Spleen (tissue), 11 donors: ENCODE data around the gene KAT7. TPM values are rescaled to one million over a fixed set of nuclear protein-coding genes. Genes with fewer than 3 reads are reported as not detected.

Source experiments
- DNase-seq: peaks from one replicate; pipeline ENCODE4 v3.0.0-alpha.2; 2020
- H3K27ac ChIP-seq, 8 donors: fragments of 200-600 bp; sonication (generic) in 7 of 8; 1 replicate in 4 of 8; 2 replicates in 4 of 8; pipeline versions ENCODE4 v1.5.0 to v1.8.0; 2016 to 2021; ENCODE audit warnings: inconsistent platforms in 4 of 8, mild to moderate bottlenecking in 4 of 8, moderate library complexity in 1 of 8
- H3K27me3 ChIP-seq, 7 donors: fragments of 200-600 bp; sonication (generic) in 6 of 7; replicated peaks in 1 of 7; 1 replicate in 4 of 7; 2 replicates in 3 of 7; pipeline versions ENCODE4 v1.5.0 to v1.8.0; 2016 to 2021; ENCODE audit warnings: inconsistent platforms in 3 of 7, mild to moderate bottlenecking in 1 of 7
- H3K36me3 ChIP-seq, 6 donors: fragments of 200-600 bp; sonication (generic) in 5 of 6; 1 replicate in 4 of 6; 2 replicates in 2 of 6; pipeline versions ENCODE4 v1.5.0 to v1.8.0; 2016 to 2021; ENCODE audit warnings: inconsistent platforms in 2 of 6
- H3K4me1 ChIP-seq, 6 donors: fragments of 200-600 bp; sonication (generic) in 5 of 6; 1 replicate in 3 of 6; 2 replicates in 3 of 6; pipeline versions ENCODE4 v1.5.0 to v1.8.0; 2016 to 2021; ENCODE audit warnings: inconsistent platforms in 3 of 6
- H3K4me3 ChIP-seq, 8 donors: fragments of 200-600 bp; sonication (generic) in 7 of 8; 1 replicate in 4 of 8; 2 replicates in 4 of 8; pipeline versions ENCODE4 v1.5.0 to v1.8.0; 2016 to 2021; ENCODE audit warnings: inconsistent platforms in 4 of 8, mild to moderate bottlenecking in 4 of 8, moderate library complexity in 2 of 8
- H3K9me3 ChIP-seq, 8 donors: fragments of 200-600 bp; sonication (generic) in 7 of 8; 1 replicate in 4 of 8; 2 replicates in 4 of 8; pipeline versions ENCODE4 v1.5.0 to v1.8.0; 2016 to 2021; ENCODE audit warnings: inconsistent platforms in 4 of 8
- CTCF ChIP-seq, 11 experiments: fragments of 200-600 bp in 7 of 11; fragments of 450-650 bp in 4 of 11; sonication (generic) in 4 of 11; IDR thresholded peaks in 8 of 11; conservative IDR thresholded peaks in 3 of 11; 1 replicate in 7 of 11; 2 replicates in 4 of 11; pipeline versions ENCODE4 v1.4.0 to v1.8.0; 2016 to 2021; ENCODE audit warnings: antibody characterized with exemption in 11 of 11, inconsistent platforms in 4 of 11, mild to moderate bottlenecking in 1 of 11
- POLR2A ChIP-seq, 3 donors: fragments of 450-650 bp; IDR thresholded peaks; one replicate each; pipeline ENCODE4 v1.5.1; 2017; ENCODE audit warnings: antibody characterized with exemption in 3 of 3, mild to moderate bottlenecking in 1 of 3
- POLR2AphosphoS5 ChIP-seq, 3 donors: sonication (generic); formaldehyde crosslinking; IDR thresholded peaks; one replicate each; pipeline ENCODE4 v1.5.1; 2017; ENCODE audit warnings: antibody characterized with exemption in 3 of 3
- WGBS, 5 donors: extraction: QIAGEN DNeasy Blood & Tissue Kit in 3 of 5; methylation state at CpG; one replicate each; pipeline versions ENCODE4 v1.1.5 to v1.1.7; 2013 to 2018; 5-methylcytosine and 5-hydroxymethylcytosine counted together
- intact Hi-C: fragments of 100-400 bp; cut with DNase I; formaldehyde crosslinking; loops from one replicate; pipeline ENCODE4 v1.15.0; 2023; ENCODE audit warnings: low total_unique reads
- polyA plus RNA-seq, 3 donors: library from polyadenylated mRNA; stranded (reverse); fragments of 200-250 nt; gene quantifications; one replicate each; pipeline ENCODE4 v1.2.1, GENCODE V29; 2013
- total RNA-seq, 7 donors: library from RNA; depleted of rRNA in 3 of 7; stranded (reverse); fragments of >200 nt in 3 of 7; fragmentation: NEBNext Ultra II Directional in 4 of 7; extraction: Animal tissue kit (Norgen Biotek cat#: 25700) in 4 of 7; gene quantifications; one replicate each; pipeline versions ENCODE4 v1.1.0 to v1.2.1, GENCODE V29; 2016 to 2021
- donor health status: healthy with polysubstance abuse.
- donor health status: DM: no; HTN: no; CAD: no; lungs with moderate emphysema.
- donor health status: DM: no; HTN: no; CAD: no.
- donor health status: Bipolar disorder and iron deficiency.
- donor health status: healthy.
- donor health status: DM: no; HTN: no; CAD: no.
- donor health status: DM: yes; HTN: yes; CAD: no.

KAT7 gene
- total and polyA plus RNA-seq, 10 donors, result 5.9 to 81.2 (median 54.2) TPM

GRCh38 chr17:49746791-49747490 is 41.5 kb upstream of the KAT7 start:
- peaks cover 0 to 10% (median 0%) of the 10 kb centered on the region in 6 donors for H3K36me3 ChIP-seq
- no peaks in the 10 kb centered on the region for H3K9me3 ChIP-seq
- peak overlapping the region in 4 of 8 donors; percentile 20 to 61 (median 26) for H3K4me3 ChIP-seq
- no peaks in the 10 kb centered on the region for H3K27me3 ChIP-seq
- 16 to 27% (median 20%) methylated on average over 5 of the region's 5 CpGs for WGBS, 5 donors
- TF ChIP-seq POLR2A (IDR thresholded peaks at IDR 0.05) (peak in 1 of 3 donors; percentile 47), POLR2AphosphoS5 (IDR thresholded peaks at IDR 0.05) (peak in 1 of 3 donors; percentile 68), CTCF (IDR thresholded peaks at IDR 0.05 in 8 of 11, conservative IDR thresholded peaks at IDR 0.05 in 3 of 11) (no peak)
- intact Hi-C loops, result no loop called here
- DNase-seq, result no peak
- H3K27ac ChIP-seq, result peak overlapping the region; percentile 79 to 95 (median 91)
- H3K4me1 ChIP-seq, result peaks cover 79 to 100% (median 90%) of the 10 kb centered on the region in 6 donors

- intact Hi-C loops, result no loop called here
- H3K27ac ChIP-seq, result peak overlapping the region; percentile 79 to 95 (median 91)
- no peaks in the 10 kb centered on the region for H3K9me3 ChIP-seq
- TF ChIP-seq POLR2AphosphoS5 (IDR thresholded peaks at IDR 0.05) (no peak), POLR2A (IDR thresholded peaks at IDR 0.05) (no peak), CTCF (IDR thresholded peaks at IDR 0.05 in 8 of 11, conservative IDR thresholded peaks at IDR 0.05 in 3 of 11) (no peak)
- DNase-seq, result no peak
- H3K4me3 ChIP-seq, result peak overlapping the region in 1 of 8 donors; percentile 61
- H3K36me3 ChIP-seq, result peaks cover 0 to 10% (median 0%) of the 10 kb centered on the region in 6 donors
- peaks cover 72 to 100% (median 89%) of the 10 kb centered on the region in 6 donors for H3K4me1 ChIP-seq
- WGBS, 5 donors, result 29 to 47% (median 31%) methylated on average over 1 of the region's 1 CpG
- H3K27me3 ChIP-seq, result no peaks in the 10 kb centered on the region
These were observed 40.8 kb upstream of the KAT7 start for GRCh38 chr17:49747632-49748031.

GRCh38 chr17:49748223-49748622 is 40.3 kb upstream of the KAT7 start:
- TF ChIP-seq POLR2A (IDR thresholded peaks at IDR 0.05), result no peak
- TF ChIP-seq POLR2AphosphoS5 (IDR thresholded peaks at IDR 0.05), result no peak
- no peak for TF ChIP-seq CTCF (IDR thresholded peaks at IDR 0.05 in 8 of 11, conservative IDR thresholded peaks at IDR 0.05 in 3 of 11)
- DNase-seq, result no peak
- peaks cover 0 to 10% (median 0%) of the 10 kb centered on the region in 6 donors for H3K36me3 ChIP-seq
- H3K27ac ChIP-seq, result peak overlapping the region; percentile 79 to 95 (median 91)
- no peaks in the 10 kb centered on the region for H3K9me3 ChIP-seq
- intact Hi-C loops, result no loop called here
- 28 to 57% (median 33%) methylated on average over 3 of the region's 3 CpGs for WGBS, 5 donors
- H3K4me1 ChIP-seq, result peaks cover 67 to 100% (median 88%) of the 10 kb centered on the region in 6 donors
- no peaks in the 10 kb centered on the region for H3K27me3 ChIP-seq
- peak overlapping the region in 1 of 8 donors; percentile 17 for H3K4me3 ChIP-seq

GRCh38 chr17:49748791-49749190 is 39.7 kb upstream of the KAT7 start:
- peaks cover 66 to 100% (median 88%) of the 10 kb centered on the region in 6 donors for H3K4me1 ChIP-seq
- DNase-seq, result no peak
- peaks cover 0 to 10% (median 0%) of the 10 kb centered on the region in 6 donors for H3K36me3 ChIP-seq
- intact Hi-C loops, result no loop called here
- peak overlapping the region; percentile 68 to 95 (median 91) for H3K27ac ChIP-seq
- peak overlapping the region in 1 of 8 donors; percentile 17 for H3K4me3 ChIP-seq
- 42 to 58% (median 44%) methylated on average over 7 of the region's 7 CpGs for WGBS, 5 donors
- TF ChIP-seq CTCF (IDR thresholded peaks at IDR 0.05 in 8 of 11, conservative IDR thresholded peaks at IDR 0.05 in 3 of 11) (no peak), POLR2A (IDR thresholded peaks at IDR 0.05) (no peak), POLR2AphosphoS5 (IDR thresholded peaks at IDR 0.05) (peak in 1 of 3 donors; percentile 63)
- no peaks in the 10 kb centered on the region for H3K27me3 ChIP-seq
- H3K9me3 ChIP-seq, result no peaks in the 10 kb centered on the region
